Endodermal cell (in vitro differentiated cells): ENCODE measurements around the gene OR14K1. TPM values are rescaled to one million over a fixed set of nuclear protein-coding genes. Genes with fewer than 3 reads are reported as not detected.
"Not testable (repeated sequence)": the region's sequence is repeated elsewhere in the genome, so short reads cannot be mapped to it uniquely, and the experiment has no call there.

Experiments used
- DNase-seq: peaks from one replicate; pipeline ENCODE4 v3.0.0-alpha.2; 2017
- H3K27ac ChIP-seq: 2 replicates; pipeline ENCODE4 v1.5.1; 2013; ENCODE audit warnings: mild to moderate bottlenecking, low read depth, low read length, moderate library complexity
- H3K27me3 ChIP-seq: 2 replicates; pipeline ENCODE4 v1.6.1; 2013; ENCODE audit warnings: mild to moderate bottlenecking, low read length, moderate library complexity; ENCODE audit not compliant: insufficient read depth, control insufficient read depth, poor library complexity, severe bottlenecking
- H3K36me3 ChIP-seq: 2 replicates; pipeline ENCODE4 v1.7.0; 2013; ENCODE audit warnings: mild to moderate bottlenecking, low read length, moderate library complexity; ENCODE audit not compliant: control insufficient read depth, insufficient read depth
- H3K4me1 ChIP-seq: one replicate; pipeline ENCODE4 v1.7.0; 2013; ENCODE audit warnings: low read length; ENCODE audit not compliant: control insufficient read depth, insufficient read depth
- H3K4me3 ChIP-seq: 2 replicates; pipeline ENCODE4 v1.5.1; 2013; ENCODE audit warnings: mild to moderate bottlenecking, low read length, moderate library complexity
- H3K9ac ChIP-seq: 2 replicates; pipeline ENCODE4 v1.6.1; 2013; ENCODE audit warnings: mild to moderate bottlenecking, low read length, moderate library complexity; ENCODE audit not compliant: poor library complexity, severe bottlenecking; ENCODE audit errors: extremely low read depth
- H3K9me3 ChIP-seq: 2 replicates; pipeline ENCODE4 v1.6.1; 2013; ENCODE audit warnings: mild to moderate bottlenecking, low read length, moderate library complexity; ENCODE audit not compliant: control insufficient read depth
- H3K27ac Mint-ChIP-seq: 2 replicates; pipeline ENCODE4 v1.8.0; 2020; ENCODE audit warnings: mixed read lengths
- H3K27me3 Mint-ChIP-seq: 2 replicates; pipeline ENCODE4 v1.8.0; 2021; ENCODE audit warnings: mild to moderate bottlenecking, mixed read lengths; ENCODE audit not compliant: insufficient read depth
- H3K36me3 Mint-ChIP-seq: 2 replicates; pipeline ENCODE4 v1.8.0; 2020; ENCODE audit warnings: low read depth, mixed read lengths
- H3K4me1 Mint-ChIP-seq: 2 replicates; pipeline ENCODE4 v1.8.0; 2020; ENCODE audit warnings: mixed read lengths
- H3K4me3 Mint-ChIP-seq: 2 replicates; pipeline ENCODE4 v1.8.0; 2020; ENCODE audit warnings: mild to moderate bottlenecking, moderate library complexity, mixed read lengths
- H3K9me3 Mint-ChIP-seq: 2 replicates; pipeline ENCODE4 v1.8.0; 2020; ENCODE audit warnings: mild to moderate bottlenecking, mixed read lengths
- CTCF ChIP-seq: fragments of 200-600 bp; sonication (generic); conservative IDR thresholded peaks from 2 replicates; pipeline ENCODE4 v1.5.0; 2021; ENCODE audit warnings: antibody characterized with exemption, mild to moderate bottlenecking
- WGBS, 2 experiments: methylation state at CpG; one replicate each; pipeline versions ENCODE4 v1.1.5 to v1.1.7; 2013; ENCODE audit warnings: missing lambda C conversion rate in 2 of 2, mixed read lengths in 1 of 2; ENCODE audit not compliant: insufficient coverage in 1 of 2, insufficient read length in 1 of 2; 5-methylcytosine and 5-hydroxymethylcytosine counted together
- total RNA-seq, 2 donors: library from RNA; stranded (reverse); fragmentation: NEBNext Ultra II Directional in 1 of 2; extraction: Animal tissue kit (Norgen Biotek cat#: 25700) in 1 of 2; gene quantifications; 2 replicates in 1 of 2; 3 replicates in 1 of 2; pipeline ENCODE4 v1.2.1, GENCODE V29; 2021

Gene OR14K1
- total RNA-seq, 2 donors from 2014 or later, result 0.29 TPM; not detected in 1

GRCh38 chr1:247740721-247741120, 2.3 kb downstream of the OR14K1 start:
- no peak for TF ChIP-seq CTCF
- Histone ChIP-seq H3K9me3 (peaks cover 79% of the 10 kb centered on the region), H3K4me1 (no peaks in the 10 kb centered on the region), H3K36me3 (no peaks in the 10 kb centered on the region), H3K4me3 (no peak overlapping the region), H3K27me3 (no peaks in the 10 kb centered on the region), H3K9ac (no peak overlapping the region), H3K27ac (no peak overlapping the region)
- H3K4me1 Mint-ChIP-seq, result no peaks in the 10 kb centered on the region
- peaks cover 35% of the 10 kb centered on the region for H3K9me3 Mint-ChIP-seq
- no peaks in the 10 kb centered on the region for H3K27me3 Mint-ChIP-seq
- DNase-seq, result no peak
- no peak overlapping the region for H3K4me3 Mint-ChIP-seq
- H3K36me3 Mint-ChIP-seq, result no peaks in the 10 kb centered on the region
- 79% methylated on average over 2 of the region's 2 CpGs; no CpG with 5 or more reads in 1 of the 2 experiments for WGBS, 2 experiments
- no peak overlapping the region for H3K27ac Mint-ChIP-seq

- Histone ChIP-seq H3K27me3 (no peaks in the 10 kb centered on the region), H3K36me3 (no peaks in the 10 kb centered on the region), H3K9me3 (peaks cover 80% of the 10 kb centered on the region), H3K9ac (no peak overlapping the region), H3K4me3 (no peak overlapping the region), H3K4me1 (no peaks in the 10 kb centered on the region), H3K27ac (no peak overlapping the region)
- H3K4me3 Mint-ChIP-seq, result no peak overlapping the region
- WGBS, 2 experiments, result 76 to 92% methylated on average over 4 to 5 of the region's 5 CpGs
- DNase-seq, result no peak
- TF ChIP-seq CTCF, result no peak
- H3K9me3 Mint-ChIP-seq, result peaks cover 40% of the 10 kb centered on the region
- no peaks in the 10 kb centered on the region for H3K4me1 Mint-ChIP-seq
- H3K27ac Mint-ChIP-seq, result no peak overlapping the region
- no peaks in the 10 kb centered on the region for H3K27me3 Mint-ChIP-seq
- H3K36me3 Mint-ChIP-seq, result no peaks in the 10 kb centered on the region
Observed at GRCh38 chr1:247741756-247742155, 3.3 kb downstream of the OR14K1 start.

- H3K4me3 Mint-ChIP-seq, H3K9ac ChIP-seq, H3K4me1 ChIP-seq, H3K27ac Mint-ChIP-seq, H3K27me3 ChIP-seq, DNase-seq, H3K27me3 Mint-ChIP-seq, H3K27ac ChIP-seq, H3K36me3 ChIP-seq, H3K36me3 Mint-ChIP-seq, H3K4me1 Mint-ChIP-seq, H3K4me3 ChIP-seq: not testable (repeated sequence)
- H3K9me3 Mint-ChIP-seq, result peaks cover 44% of the 10 kb centered on the region
- WGBS, 2 experiments, result 44 to 67% methylated on average over 1 to 2 of the region's 3 CpGs
- H3K9me3 ChIP-seq, result peaks cover 76% of the 10 kb centered on the region
Observed at GRCh38 chr1:247742215-247742760, 3.9 kb downstream of the OR14K1 start.
